GM19372 (cell line): ENCODE measurements around the gene SDK2.
A peak's percentile ranks its signal among the peaks of the same experiment; 100 is the strongest.

Experiments
- ATAC-seq: cut with Tn5 transposase; IDR thresholded peaks from one replicate; pipeline ENCODE4 v1.9.1; 2021; ENCODE audit warnings: mild to moderate bottlenecking, low read depth, moderate library complexity; ENCODE audit not compliant: unreplicated experiment

SDK2 gene

DNA sequence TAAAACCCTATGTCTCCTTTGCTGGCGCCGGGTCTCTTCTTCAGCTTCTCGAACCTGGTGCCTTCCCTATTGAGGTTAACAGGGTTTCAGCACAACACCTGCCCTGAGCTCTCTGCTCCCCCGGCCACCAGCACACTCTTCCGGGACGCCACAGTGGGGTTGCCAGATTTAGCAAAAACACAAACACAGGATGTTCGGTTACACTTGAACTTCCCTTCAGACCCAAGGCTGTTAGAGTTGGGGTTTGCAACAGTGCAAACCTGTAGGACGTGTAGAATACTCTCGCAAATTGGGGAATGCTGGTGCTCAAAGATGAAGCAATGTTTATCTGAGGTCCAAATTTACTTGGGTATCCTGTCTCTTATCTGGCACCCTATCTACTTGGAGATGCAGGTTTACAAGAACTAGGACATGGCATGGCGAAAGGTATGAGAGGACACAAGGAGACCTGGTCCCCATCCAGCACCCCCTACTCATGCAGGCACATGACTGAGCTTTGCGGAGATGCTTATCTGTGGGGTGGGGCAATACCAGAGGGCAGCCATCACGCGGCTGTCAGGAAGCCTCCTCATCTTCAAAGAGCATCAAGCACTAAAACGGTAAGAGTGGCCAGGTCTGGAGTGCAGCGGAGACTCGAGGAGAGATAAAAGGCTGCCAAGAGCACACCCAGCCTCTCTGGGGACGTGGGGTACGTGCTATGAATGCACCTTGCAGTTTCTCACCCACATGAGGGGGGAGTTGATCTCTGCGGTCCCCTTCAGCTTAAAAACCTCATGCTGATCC is 52.8 kb downstream of the SDK2 start:
- peak; percentile 86 for ATAC-seq

DNA sequence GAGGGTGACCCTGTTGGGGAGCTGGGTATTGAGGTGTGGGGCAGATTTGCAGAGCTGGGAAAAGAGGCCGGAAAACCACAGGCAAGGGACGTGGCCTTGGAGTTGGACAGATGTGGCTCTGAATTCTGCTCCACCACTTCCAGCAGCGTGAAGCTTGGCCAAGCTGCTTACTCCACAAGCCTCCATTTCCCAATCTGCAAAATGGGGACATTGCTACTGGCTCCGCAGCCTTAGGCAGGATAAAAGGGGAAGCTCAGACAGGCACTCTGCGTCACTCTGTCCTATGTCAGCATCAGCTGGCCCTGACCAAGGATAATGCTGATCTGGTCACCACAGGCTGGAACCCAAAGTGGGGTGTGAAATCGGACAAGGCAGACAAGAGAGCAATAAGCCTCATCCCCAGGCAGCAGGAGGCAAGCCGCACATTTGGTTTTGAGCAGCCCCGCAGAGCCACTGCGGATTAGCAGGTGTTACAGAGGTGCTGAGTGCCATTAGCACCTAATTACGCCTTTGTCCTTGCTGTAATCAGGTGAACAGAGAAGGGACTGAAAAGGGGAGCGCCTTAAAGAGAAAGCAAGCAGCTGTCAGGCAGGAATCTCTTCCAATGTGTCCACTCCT is 54.8 kb downstream of the SDK2 start:
- ATAC-seq = no peak

DNA sequence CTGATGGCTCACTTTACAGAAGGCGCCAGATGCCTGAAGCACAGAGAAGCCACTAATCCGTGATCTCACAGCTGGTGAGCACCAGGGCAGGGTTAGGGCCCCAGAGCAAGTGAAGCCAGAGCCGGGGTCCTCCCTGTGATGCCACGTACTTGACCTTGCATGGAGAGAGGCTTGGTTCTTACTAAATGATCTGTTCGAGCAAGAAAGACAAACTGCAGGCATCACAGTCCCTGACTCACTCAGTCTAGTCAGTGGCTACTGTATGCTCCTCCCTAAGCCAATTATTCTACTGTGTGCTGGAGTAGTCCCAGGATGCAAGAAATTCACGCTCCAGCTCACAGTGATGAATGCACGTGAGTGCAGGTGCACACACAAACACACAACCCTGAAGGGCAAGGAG is 55.4 kb downstream of the SDK2 start:
- no peak for ATAC-seq

DNA sequence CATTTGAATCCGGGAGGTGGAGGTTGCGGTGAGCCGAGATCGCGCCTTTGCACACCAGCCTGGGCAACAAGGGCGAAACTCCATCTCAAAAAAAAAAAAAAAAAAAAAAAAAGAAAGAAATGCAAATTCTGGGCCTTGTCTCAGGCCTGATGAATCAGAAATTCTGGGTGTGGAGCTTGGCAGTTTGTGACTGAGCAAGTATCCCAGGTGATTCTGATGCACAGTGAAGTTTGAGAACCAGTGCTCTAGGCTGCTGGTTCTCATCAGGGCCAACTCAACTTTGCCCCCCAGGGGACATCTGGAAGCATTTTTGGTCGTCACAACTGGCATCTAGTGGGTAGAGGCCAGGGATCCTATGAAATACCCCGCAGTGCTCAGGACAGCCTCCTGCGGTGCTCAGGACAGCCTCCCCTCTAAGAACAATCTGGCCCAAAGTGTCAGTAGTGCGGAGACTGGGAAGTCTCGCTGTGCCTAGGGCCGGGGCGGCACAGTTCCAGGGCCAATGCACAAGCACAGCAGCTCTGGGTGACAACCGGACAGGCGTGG is 55.9 kb downstream of the SDK2 start:
- ATAC-seq = no peak

DNA sequence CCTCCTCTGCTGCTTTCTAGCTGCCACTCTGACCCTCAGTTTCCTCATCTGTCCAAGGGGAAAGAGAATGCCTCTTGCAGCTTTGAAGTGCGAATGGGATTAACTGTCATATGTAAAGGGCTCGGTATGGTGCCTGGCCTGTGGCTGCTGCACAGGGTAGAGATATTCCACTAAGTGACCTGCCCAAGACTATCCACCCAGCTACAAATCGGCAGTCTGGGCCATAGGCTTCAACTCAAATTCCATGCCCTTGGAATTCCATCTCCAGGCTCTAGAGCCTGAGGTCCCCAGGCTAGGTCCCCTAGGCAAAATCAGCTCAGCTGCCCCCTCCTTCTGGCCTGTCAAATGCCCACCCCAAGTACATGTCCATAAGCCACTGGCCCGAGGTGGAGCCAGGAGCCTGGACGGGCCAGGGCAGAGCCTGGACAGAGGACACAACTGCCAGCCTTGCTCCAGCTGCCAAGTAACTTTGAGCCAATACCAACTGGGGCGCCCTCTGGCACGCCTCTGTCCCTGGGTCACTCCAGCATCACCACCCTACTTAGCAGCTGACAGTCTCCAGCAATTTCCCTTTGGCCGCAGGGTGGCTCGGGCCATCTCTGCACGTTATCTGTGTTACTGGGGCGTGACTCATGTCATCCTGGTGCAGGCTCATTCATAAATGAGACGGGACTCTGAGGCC is 57.2 kb downstream of the SDK2 start:
- no peak for ATAC-seq

DNA sequence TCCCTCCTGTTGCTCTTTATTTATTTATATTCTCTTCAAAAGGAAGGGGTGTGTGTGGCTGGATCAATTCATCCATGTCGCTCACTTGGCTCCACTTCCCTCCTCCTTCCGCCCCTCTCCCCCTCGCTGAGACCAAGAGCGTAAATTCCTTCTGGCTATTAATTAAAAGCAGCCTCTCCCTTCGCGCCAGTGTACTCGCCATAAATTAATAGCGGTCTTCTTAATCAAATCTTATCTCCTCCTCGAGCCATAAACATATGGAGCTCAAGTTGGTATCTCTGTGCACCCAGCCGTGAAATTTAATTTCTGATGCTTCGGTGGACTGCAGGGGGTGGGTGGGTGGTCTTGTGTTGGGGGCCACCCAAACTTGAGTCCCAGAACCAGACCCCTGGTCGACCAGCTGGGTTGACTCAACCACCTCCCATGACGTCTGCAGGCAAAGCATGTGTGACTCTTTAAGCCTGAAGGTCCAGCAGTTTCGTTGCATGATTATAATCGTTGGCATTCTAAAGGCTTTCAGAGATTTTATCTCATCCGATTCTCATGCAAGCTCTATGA is 57.9 kb downstream of the SDK2 start:
- ATAC-seq = no peak

DNA sequence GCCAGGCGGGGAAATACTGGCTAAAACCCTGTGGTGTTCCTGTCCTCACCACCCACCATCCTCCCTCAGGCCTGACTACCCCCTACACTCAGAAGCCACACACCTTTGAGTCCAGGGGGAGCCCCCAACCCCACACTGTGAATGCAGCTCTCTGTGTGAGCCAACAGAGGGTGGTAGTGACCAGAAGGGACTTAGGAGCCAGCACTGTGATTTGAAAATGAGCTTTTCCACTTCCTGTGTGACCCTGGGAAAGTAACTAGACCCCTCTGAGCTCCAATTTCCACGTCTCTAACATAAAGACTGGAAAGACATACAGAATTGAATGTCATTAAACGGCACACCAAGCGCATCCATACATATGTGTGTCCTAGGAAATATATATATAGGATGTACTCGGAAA is 58.7 kb downstream of the SDK2 start:
- no peak for ATAC-seq

DNA sequence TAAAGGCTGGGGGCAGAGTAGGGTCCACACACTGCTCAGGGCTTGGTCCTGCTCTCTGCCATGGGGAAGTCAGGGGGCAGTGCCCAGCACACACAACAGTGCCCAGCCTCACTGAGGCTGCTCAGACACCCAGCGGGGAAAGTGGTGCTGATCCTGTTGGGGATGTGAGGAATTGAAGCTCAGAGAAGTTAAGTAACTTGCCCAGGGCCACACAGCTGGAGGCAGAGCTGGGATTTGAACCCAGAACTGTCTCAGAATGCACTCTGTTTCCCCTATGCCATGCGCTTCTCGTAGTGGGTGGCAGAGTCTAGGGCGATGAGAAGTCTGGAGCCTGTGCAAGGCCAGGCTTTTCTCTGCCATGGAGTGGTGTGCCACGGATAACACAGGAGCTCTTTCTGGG is 59.3 kb downstream of the SDK2 start:
- no peak for ATAC-seq

DNA sequence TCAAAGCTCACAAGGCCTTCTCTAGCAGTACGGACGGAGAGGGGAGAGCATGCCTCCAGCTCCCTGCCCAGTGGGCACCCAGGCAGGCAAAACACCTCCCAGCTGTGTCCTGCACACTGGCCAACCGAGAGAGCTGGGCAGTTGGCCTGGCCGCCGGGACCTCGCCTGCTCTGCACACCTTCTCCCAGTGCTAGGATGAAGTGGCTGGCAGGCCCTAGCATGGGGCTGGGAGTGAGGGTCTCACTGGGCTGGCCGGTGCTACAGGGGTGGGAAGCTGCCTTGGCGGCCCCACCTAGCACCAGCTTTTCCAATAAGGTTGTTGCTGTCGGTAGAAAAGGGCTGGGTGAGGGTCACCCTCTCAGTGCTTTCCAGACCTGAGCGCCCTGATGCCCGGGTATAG is 60.2 kb downstream of the SDK2 start:
- no peak for ATAC-seq

DNA sequence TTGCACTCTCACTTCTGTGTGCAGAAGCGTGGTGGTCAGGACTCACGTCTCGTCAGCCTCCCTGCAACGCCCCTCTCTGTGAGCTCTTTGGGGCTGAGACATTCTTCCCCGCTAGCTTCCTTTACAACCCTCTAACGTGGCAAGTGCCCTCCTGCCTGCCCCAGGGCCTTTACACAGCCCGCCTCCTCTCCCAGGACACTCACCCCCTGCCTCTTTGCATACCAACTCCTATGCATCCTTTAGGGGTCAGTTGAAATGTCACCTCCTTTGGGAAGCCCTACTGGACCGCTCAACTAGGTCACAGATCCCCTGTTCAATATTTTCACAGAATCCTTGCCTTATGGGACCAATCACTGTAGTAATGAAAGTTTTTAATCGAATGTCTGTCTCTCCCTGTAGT is 61.4 kb downstream of the SDK2 start:
- no peak for ATAC-seq

DNA sequence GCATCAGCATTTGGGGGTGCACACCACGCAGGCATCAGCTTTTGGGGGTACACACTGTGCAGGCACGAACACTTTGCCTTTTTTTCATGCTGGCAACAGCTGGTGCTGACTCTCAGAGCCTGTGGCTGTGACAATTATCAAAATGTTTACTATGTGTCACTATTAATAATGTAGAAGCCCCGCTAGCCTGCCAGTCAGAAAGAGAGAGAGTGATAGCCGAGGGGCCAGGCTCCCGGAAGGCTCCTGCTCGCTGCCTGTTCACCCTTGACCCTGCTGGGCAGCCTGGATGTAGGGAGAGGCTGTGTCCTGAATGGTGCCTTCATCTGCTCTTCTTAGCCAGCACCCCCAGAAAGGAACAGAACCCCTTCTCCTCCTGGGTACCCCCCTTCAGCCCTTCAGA is 61.9 kb downstream of the SDK2 start:
- no peak for ATAC-seq

DNA sequence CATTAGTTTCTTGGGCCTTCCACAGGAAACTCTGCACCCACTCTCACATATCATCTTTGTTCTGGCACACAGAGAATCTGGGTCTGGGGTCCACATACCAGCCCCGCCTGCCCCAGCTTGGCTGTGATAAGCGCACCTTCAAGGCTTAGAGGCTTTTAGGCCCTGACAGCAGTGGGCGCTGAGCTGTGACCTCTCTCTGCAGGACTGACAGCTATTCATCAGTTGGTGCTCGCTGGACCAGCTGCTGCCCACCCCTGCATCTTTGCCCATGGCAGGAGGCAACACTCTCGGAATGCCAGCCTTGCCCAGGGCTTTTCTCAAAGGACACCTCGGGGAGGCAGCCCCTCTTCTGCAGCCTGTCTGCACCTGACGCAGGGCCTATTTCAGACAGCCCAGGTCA is 62.9 kb downstream of the SDK2 start:
- no peak for ATAC-seq

DNA sequence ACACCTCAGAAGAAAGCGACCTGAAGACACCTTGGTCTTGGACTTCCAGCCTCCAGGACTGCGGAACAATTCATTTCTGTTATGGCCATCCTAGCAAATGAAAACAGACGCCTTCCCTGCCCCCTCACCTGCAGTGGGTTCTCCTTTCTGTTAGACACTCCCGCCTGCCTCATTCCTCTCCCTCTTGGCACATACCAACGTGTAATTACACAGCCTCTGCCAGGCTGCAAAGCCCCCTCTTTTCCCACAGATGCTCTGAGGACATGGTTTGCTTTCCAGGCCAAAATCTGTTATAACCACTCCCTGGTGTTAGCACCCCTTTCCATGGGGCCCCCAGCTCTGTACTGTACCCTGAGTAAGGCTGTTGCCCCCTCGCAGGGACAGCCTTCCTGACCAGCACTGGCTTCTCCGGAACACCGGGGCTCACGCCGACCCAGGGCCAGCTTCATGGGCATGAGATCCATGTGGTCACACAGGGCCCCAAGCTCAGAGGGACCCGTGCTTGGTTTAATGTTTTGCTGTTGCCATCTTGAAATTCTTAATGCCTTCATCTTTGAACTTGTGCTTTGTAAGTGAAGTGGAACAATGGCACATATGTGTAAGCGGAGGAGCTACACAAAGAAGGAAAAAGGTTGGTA is 64.1 kb downstream of the SDK2 start:
- no peak for ATAC-seq

DNA sequence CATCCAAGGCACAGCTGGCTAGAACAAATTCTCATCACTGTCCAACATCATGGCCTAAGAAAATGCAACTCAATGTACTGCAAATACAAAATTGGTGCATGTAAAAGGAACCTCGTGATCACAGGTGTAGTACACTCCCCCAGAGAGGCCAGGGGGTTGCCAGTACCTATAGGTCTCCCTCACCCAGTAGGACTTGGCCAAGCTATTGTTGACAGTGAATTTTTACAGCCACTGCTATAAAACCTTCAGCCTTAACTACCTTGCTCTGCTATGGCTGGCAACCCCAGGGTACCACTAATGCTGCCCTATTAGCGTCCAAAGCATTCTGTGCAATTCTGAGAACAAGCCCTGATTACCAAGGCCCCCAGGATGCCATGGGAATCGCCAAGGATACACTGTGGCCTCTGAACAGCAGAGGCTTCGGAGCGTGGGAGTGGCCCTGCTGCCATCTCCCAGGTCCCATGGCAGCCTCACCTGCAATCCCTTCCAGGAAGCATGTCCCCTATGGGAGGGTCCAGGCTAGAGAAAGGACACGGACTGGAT is 67.6 kb downstream of the SDK2 start:
- no peak for ATAC-seq

DNA sequence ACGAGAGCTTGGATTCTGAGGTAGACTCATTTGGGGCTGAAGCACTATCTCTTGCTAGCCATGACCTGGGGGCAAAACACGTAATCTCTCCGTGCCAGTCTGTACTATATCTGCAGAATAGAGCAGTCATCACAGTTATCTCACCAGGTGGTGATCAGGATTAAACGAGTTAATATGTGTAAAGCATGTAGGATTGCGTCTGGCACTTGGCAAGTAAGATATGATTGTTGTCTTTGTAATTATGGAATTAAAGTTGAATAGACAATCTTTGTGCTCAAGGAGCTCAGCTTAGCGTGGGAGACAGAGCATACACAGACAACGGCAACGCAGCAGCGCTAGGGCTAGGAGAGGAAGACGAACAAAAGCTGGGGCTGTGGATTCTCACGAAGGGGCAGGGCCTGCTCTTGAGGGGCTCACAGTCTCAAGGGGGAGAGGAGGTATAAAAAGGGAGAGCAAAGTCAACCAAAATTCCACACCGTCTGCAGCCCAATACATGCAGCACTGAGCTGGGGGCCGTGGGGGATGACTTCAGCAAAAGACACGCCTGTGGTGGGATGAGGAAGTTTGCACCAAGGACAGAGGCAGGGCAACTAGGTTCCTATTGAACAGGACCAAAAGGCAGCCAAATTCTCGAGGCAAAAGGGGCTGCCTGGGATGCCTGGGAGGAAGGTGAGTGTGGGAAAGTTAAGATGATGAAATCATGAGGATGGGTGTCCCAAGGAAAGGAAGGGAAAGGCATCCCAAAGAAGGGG is 68.6 kb downstream of the SDK2 start:
- no peak for ATAC-seq

DNA sequence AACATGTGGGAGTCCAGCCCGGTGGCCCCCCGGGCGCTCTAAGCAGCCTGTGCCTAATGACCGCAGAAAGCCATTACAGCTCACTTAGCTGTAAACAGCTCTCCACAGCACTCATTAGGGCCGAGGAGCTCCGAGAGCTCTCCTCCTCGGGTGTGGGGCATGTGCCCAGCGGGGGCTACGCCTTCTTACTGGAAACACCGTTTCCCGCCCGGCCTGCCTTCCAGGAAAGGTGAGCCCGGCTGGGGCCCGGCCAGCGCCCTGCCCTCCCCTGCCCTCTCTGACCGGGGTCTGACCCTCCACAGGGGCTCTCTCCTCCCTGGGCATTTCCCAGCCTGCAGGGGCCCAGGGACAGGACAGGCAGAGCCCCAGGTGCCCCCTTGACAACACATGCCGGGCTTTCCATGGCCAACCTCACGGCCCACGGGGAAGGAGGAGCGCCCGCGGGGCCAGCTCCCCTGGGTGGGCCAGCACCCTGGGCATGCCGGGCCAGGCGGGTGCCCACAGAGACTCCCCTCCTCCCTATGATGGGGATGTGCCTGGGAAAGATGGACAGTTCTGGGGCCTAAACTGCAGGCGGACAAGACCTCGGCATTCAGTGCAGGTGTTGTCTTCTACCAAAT is 72.6 kb downstream of the SDK2 start:
- ATAC-seq = no peak

DNA sequence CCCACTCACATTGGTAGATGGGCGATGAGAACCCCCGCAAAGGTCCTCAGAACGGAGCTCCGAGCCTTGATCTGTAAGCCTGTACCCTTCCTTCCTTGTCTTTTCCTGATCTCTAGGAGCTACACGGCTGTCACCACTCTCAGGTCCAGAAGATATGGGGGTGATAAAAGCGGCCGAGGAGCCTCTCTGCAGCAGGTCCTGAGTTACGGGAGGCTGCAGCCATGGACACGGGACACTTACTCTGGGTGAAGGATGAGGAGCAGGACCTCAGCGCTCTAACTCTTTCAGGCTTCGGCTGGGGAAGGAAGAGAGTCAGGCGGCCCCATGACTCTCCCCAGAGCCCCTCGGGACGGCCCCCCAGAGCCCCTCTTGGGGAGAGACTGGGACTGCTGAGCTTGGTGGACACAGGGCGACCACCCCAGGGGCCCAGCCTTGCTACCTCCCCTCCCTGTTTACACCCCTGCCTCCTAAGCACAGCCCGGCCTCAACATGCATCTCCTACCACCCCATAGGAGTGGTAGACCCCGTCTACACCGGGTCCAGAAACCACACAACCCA is 74.4 kb downstream of the SDK2 start:
- no peak for ATAC-seq

DNA sequence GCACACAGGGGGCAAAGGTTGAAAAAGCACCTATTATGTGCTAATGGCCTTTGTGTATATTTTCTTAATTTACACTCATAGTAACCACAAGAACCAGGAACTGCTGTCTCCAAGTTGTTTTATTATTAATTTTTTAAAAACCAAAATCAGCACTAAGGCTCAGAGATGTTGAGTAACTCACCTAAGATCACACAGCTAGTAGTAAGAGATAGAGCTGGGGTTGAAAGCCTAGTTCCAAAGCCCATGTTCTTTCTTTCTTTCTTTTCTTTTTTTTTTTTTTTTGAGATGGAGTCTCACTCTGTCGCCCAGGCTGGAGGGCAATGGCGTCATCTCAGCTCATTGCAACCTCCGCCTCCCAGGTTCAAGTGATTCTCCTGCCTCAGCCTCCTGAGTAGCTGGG is 75.3 kb downstream of the SDK2 start:
- ATAC-seq = no peak
